Left renal pelvis (tissue), 4 donors: ENCODE results near the gene DTL. TPM values are rescaled to one million over a fixed set of nuclear protein-coding genes. Genes with fewer than 3 reads are reported as not detected.

ENCODE experiments used
- DNase-seq, 4 donors: peaks; one replicate each; pipeline ENCODE4 v3.0.0-alpha.2; 2013; ENCODE audit warnings: low read depth in 4 of 4, low spot score in 3 of 4
- polyA plus RNA-seq, 4 donors: library from polyadenylated mRNA; unstranded; fragments of 120-200 nt; gene quantifications; one replicate each; pipeline ENCODE4 v1.2.1, GENCODE V29; 2013; ENCODE audit not compliant: insufficient read length in 4 of 4

Gene DTL
- polyA plus RNA-seq, 4 donors = 17.8 to 22.0 (median 20.5) TPM

DNA sequence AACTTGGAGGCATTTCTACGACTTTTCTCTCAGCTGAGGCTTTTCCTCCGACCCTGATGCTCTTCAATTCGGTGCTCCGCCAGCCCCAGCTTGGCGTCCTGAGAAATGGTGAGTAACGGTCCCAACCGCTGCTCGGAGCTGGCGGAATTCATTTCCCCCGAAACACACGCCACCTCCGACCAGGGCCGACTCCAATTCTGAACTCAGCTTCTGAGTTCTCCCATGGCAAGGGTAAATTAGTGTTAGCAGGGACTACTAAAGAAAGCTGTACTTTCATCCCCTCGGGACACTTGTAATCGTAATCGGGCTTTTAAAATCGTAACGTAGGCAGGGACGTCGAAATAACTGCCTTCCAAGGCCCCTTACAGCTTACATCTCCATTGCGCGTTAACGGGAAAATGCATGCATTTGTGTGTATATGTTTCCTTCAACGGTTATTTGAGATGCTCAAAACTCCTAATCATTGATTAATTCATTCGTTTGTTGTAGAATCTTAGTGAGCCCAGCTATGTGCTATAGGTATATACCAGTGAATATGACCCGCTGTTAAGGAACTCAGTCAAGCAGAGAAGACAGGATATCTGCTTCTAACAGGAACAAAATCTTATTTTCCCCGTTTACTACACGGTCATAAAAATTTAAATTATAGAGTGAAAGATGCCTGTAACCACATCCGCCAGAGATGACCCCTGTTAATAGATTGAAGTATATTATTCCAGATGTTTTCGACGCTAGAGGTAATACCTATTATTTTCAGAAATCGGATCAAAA, 472 bp downstream of the DTL start:
- no peak for DNase-seq

DNA sequence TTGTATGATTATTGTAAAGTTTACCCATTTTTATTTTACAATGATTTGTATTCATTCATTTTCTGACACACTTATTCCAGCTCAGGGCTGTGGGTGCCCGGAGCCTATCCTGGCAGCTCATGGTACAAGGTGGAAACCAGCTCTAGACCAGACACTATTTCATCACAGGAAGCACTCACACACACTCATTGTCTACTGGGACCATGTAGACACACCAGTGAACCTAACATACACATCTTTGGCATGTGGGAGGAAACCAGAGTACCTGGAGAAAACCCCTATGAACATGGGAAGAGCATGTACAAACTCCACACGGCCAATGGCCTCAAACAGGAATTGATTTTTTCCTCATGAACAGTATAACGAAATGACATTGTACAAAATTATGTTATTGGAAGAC, 2.4 kb downstream of the DTL start:
- no peak for DNase-seq

DNA sequence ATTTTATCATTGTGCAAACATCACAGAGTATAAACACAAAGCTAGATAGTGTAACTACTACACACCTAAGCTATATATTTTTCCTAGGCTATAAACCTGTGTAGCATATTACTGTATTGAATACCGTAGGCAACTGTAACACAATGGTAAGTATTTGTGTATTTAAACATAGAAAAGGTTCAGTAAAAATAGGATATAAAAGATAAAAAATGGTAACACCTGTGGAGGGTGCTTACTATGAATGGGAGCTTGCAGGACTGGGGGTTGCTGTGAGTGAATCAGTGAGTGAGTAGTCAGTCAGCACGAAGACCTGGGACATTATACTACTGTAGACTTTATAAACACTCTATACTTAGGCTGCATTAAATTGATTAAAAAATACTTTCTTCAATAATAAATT, 4.1 kb downstream of the DTL start:
- no peak for DNase-seq

DNA sequence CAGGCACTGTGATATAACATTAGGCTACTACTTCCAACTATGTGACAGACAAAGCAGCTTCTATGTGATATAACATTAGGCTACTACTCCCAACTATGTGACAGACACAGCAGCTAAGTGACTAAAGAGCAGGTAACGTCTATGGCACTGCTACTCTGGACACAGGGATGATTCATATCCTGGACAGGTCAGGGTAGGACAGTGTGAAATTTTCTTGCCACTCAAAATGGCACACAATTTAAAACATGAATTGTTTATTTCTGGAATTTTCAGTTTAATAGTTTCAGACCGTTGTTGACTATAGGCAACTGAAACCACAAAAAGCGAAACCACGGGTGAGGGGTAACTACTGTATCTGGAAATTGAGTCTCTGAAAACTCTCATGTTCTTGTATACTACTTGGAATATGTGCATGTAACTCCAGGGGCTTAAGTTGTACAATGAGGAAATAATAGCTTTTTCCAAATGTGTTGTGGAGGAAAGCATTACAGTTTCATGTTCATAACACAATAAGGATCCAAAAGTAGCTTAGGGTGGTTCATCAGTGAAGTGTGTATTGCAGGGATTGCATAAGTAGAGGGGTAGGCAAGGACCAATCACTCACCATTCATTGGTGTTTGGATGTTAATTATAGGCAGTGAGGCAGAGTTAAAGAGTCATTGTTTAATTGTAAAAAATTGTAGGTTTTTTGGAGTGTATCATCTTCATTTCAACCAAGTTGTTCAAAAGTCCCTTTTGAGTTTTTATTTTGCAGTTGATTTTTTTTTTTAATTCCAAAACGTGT, 5.3 kb downstream of the DTL start:
- DNase-seq = no peak

DNA sequence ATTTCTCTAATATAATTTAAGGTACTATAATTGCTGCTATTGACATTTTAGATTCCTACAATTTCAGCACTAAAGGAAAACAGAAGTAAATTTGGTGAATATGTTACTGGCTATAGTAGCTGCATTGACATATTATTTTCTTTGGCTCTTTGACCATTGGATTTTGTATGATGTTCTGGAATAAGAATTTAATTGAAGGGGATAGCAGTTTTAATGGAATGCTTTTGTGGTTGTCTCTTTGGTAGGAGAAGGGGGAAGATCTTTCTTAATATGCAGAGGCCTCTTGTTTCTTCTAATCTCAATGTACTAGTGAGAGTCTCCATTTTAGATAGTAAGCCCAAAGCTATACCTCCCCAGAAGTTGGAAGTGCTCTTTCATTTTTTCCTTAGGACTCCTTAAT, 6.9 kb downstream of the DTL start:
- no peak for DNase-seq

DNA sequence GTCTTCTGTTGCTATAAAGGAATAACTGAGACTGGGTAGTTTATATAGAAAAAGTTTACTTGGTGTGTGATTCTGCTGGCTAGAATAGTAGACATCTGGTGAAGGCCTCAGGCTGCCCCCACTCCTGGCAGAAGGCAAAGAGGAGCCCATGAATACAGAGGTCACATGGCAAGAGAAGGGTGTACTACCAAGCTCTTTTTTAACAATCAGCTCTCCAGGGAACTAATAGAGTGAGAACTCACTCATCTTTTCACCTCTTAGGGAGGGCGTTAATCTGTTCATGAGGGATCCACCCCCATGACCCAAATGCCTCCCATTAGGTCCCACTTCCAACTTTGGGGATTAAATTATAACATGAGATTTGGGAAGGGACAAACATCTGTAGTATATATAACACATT, 9.3 kb downstream of the DTL start:
- no peak for DNase-seq

DNA sequence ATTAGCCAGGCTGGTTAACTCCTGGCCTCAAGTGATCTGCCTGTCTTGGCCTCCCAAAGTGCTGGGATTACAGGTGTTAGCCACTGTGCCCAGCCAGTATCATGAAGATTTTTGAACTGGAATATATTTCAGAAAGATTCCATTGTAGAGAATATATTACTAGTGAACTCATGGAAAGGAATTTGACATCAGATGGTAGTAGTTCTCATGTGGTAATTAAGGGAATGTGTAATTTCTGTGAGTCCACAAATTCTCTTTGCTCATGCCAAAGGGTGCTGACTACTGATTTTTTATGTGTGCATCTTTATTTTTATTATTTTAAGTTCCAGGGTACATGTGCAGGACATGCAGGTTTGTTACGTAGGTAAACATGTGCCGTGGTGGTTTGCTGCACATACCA, 10.4 kb downstream of the DTL start:
- DNase-seq = no peak

DNA sequence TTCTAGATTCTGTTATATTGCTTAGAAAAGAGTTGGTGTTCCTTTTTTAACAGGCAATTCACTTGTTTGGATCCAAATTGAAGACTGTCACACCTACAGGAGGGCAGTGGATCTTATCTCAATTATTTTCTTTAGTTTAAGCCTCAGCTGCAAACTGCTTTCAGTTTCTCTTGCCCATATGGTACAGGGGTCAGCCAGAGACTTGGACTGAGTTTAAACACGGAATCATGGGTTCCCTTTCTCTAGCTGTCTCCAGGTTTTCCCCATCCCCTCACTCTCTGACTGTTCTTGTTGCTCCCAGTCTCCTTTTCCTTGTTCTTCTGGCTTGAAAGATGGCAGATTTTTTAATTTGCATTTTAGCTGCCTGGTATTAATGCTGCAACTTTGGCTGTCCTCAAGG, 18.4 kb downstream of the DTL start:
- DNase-seq = no peak

DNA sequence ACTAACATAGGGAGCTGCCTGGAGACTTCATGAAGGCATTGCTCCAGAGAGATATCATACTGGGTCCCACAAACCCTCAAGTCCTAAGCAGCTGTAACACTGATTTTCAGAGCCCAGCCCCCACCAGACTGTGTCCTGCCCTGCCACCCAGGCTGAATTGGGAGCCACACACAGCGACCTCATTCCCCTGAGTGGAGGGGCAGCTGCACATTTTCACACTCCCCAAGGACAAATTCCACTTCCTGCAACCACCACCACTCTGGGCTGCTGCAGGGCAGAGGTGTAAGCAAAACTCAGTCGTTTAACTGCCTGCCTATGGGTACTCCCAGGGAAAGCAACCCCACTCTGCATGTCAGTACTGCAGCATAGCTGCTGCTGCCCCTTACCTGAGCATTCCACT, 19.8 kb downstream of the DTL start:
- no peak for DNase-seq

DNA sequence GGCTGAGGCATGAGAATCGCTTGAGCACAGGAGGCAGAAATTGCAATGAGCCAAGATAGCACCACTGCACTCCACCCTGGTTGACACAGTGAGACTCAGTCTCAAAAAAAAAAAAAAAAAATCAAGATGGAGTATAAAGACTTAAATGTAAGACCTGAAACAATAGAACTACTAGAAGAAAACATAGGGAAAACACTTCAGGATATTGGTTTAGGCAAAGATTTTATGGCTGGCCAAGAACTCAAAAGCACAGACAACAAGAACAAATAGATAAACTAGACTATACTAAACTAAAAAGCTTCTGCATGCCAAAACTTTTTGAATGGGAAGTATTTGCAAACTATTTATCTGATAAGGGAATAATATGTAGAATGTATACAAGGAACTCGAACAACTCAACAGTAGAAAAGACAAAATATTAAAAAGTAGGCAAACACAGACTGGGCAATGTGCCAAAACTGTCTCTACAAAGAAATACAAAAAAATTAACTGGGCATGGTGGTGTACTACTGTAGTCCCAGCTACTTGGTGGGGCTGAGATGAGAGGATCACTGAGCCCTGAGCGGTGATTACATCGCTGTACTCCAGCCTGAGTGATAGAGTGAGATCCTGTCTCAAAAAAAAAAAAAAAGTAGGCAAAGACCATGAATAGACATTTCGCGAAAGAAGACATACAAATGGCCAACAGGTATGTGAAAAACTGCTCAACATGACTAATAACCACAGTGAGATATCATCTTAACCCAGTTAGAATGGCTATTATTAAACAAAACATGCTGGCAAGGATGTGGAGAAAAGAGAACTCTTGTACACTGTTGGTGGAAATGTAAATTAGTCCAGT, 25.3 kb downstream of the DTL start:
- DNase-seq = no peak

DNA sequence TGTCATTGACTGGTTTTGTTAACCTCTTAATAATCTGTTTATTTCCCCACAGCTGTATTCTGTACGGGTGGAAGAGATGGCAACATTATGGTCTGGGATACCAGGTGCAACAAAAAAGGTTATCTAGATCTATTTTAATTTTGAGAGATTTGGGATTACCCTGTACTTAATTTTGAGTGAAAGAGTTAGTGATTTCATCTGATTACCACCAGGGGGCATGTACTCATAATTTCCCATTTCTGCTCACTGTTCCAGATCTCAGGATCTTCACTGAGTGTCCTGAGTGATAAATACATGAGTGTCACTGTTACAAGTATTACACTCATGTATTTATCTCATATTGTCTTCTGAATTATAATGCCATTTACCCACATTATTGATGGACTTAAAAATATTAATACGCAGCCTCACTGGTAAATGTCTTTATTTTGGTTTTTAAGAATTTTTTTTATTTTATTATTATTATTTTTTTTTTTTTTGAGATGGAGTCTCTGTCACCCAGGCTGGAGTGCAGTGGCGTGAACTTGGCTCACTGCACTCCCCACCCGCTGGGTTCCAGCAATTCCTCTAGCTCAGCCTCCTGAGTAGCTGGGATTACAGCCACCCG, 27.4 kb downstream of the DTL start:
- peak in 1 of 4 donors; percentile 16 for DNase-seq

DNA sequence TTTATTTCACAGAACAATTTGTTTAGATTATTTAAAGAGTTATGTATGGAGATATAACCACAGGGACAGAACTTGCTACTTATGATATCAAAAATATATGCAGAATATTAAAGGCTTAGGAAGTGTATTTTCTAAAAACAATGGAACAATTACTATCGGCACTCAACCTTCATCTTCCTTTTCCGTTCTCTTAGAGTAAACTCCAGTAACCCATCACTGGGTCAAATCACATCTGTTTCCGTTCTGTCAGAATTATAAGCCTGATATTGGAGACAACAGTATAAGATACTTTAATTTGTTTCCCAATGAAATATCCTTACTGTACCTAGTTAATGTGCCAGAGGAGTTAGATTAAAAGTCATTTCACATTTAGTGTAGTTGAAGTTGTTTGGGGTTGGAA, 32.2 kb downstream of the DTL start:
- DNase-seq = peak in 1 of 4 donors; percentile 14

DNA sequence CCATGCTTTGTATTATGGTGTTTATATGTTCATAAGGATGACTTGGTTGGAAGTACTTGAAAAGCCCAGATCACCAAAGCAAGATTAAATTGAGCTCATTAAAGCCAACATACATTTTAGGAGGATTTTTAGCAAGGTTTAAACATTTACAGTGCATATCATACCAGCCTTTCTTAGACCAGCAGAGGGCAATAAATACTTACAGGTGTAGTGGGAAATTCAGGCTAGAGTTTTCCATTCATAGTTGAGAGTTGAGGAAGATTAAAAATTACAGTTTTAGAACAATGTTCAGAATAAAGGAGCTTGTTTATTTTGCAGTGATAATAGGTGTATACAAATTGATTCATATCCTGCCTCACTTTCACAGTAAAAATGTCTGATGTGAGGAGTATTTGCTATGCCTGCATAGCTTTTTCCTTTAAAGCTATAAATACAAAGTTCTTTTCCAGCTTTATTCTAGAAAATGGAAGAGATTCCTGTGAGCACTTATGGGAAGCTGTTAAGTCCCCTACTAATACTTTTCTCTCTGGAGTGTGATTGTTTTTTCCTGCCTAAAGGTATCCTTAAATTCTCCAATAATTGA, 35.3 kb downstream of the DTL start:
- DNase-seq = peak in 2 of 4 donors; percentile 15 to 20

DNA sequence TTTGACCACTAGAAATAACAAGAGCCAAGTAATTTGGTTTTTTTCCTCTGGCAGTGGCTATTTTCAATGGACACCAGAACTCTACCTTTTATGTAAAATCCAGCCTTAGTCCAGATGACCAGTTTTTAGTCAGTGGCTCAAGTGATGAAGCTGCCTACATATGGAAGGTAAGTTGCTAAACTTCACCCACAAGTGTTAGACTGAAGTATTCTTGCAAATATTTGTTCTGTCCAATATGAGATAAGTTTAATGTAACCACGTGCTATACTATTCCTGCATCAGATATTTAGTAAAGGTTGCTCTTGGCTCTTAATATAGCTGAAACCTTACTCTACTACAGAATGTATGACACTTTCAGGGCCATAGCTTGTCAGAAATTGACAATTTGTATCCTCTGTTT, 36.5 kb downstream of the DTL start:
- DNase-seq = no peak

DNA sequence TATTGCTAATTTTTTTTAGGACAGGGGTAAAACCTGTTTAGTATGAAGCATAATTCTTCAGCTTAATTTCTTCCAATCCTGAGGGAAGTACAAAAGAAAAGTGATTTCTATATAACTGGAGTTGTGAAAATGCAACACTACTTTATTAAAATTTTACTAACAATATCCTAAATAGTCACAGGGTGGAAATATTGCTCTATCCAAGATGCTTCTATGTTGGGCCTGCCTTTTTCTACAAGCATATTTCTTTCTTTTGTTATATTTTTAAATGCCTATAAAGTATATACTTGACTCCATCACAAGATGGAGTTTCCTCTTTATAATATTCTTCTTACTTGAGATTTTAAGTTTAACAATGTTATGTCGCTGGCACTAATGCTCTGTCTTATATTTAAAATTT, 37.9 kb downstream of the DTL start:
- no peak for DNase-seq

DNA sequence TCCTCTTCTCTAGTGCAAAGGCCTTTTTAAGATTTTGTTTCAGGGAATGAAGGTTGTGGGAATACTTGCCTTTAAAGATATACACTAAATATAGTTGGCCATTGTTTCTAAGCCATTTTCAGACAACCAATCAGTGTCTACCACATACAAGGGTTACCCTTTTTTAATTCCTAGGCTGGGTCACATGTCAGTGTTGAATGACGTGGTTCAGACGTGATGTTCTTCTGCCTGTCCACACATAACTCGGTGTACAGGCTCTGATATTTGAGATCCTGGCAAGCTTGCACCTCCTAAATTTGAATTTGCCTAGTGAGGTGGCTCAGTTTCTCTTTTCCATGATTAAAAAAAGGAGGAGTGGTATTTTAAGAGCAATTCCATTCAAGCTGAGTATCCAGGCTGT, 38.8 kb downstream of the DTL start:
- DNase-seq = no peak

DNA sequence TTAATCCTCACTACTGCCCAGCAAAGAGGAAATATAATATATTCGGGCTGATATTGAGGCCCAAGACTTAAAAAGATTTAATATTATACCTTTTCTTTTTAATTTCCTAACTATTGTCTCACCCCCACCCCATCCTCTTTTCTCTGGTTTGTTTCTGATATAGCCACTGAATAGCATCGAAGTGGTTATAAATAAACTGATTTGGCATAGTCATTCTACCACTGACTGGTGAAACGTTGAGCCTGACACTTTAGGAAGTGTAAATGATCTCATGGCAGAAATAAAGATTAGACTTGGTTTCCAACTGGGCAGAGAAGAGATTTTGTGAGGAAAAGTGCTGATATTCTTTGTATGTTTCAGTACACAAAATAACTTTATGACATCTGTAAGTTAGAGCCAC, 39.3 kb downstream of the DTL start:
- no peak for DNase-seq

DNA sequence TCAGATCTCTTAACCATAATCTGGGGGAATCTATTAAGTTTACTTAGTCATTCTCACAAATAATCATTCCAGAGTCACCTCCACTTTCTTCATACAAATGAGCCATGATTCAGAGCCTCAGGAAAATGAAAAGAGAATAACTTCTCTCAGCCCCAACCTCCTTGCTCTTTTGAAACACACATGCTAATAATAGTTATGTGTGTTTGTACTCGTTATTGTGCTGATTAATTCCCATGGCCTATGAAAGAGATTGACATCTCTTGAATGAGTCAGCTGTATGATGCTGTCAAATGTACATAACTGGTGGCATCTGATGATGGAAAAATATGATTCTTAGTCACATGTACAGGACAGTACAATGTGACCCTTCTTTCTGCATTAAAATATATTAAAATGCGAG, 41.5 kb downstream of the DTL start:
- no peak for DNase-seq

DNA sequence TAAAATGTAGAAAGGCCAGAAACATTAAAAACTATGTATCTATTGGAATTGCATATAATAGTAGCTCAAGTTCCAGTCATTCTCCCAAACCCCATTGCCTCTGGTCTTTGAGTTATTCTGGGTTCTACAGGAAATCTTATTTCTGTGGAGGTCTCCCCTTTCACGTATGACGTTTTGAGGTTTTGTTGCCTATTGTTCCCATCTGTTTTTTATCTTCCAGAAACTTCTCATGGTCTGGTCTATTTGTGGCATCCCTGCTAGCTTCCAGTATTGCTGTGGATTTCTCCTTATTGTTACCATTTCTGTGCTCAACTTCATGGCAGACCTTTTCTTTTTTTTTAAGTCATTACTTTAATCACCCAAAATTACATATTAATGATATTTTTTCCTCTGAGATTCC, 43.3 kb downstream of the DTL start:
- DNase-seq = no peak

DNA sequence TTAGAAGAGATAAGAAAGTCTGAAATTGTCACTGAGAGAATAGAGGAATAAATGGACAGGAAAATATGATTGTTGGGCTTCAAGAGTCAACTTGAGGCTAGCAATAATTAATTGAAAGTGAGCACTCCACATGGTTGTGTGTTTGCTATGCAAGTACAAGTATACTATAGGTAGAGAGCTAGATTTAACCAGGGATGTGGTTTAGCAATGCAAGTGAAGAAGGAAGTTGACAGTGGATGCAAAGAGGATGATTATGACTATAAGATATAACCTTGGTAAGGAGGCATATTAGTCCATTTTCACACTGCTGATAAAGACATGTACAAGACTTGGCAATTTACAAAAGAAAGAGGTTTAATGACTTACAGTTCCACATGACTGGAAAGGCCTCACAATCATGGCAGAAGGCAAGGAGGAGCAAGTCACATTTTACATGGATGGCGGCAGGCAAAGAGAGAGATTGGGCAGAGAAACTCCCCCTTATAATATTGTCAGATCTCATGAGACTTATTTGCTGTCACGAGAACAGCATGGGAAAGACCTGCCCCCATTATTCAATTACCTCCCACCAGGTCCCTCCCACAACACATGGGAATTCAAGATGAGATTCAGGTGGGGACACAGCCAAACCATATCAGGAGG, 47.3 kb downstream of the DTL start:
- DNase-seq = no peak
